ENCODE measurements around the gene APPBP2.
"Not testable (repeated sequence)": the region's sequence is repeated elsewhere in the genome, so short reads cannot be mapped to it uniquely, and the experiment has no call there.

The APPBP2 gene

GRCh38 chr17:60501589-60501988, 24.5 kb downstream of the APPBP2 start:
- no peak for DNase-seq (ENCODE audit: low read depth in 2 of 2)
- no peak for TF ChIP-seq CTCF (IDR thresholded peaks at IDR 0.05; ENCODE audit: low read depth, low read length)
- H3K4me3 ChIP-seq (replicated peaks in 1 of 2; ENCODE audit: low read depth in 2 of 2, low read length in 2 of 2): no peak overlapping the region

- H3K4me3 ChIP-seq (replicated peaks in 1 of 2; ENCODE audit: low read depth in 2 of 2, low read length in 2 of 2): no peak overlapping the region
- no peak for TF ChIP-seq CTCF (IDR thresholded peaks at IDR 0.05; ENCODE audit: low read depth, low read length)
- DNase-seq (ENCODE audit: low read depth in 2 of 2): no peak
Observed at GRCh38 chr17:60496041-60496440, 30.0 kb downstream of the APPBP2 start.

GRCh38 chr17:60495260-60495659, 30.8 kb downstream of the APPBP2 start:
- no peak for TF ChIP-seq CTCF (IDR thresholded peaks at IDR 0.05; ENCODE audit: low read depth, low read length)
- no peak for DNase-seq (ENCODE audit: low read depth in 2 of 2)
- H3K4me3 ChIP-seq (replicated peaks in 1 of 2; ENCODE audit: low read depth in 2 of 2, low read length in 2 of 2): no peak overlapping the region

- DNase-seq (ENCODE audit: low read depth in 2 of 2): peak in 1 of 2 donors; percentile 56
- no peak for TF ChIP-seq CTCF (IDR thresholded peaks at IDR 0.05; ENCODE audit: low read depth, low read length)
- no peak overlapping the region for H3K4me3 ChIP-seq (replicated peaks in 1 of 2; ENCODE audit: low read depth in 2 of 2, low read length in 2 of 2)
Observed at GRCh38 chr17:60493847-60494321, 32.2 kb downstream of the APPBP2 start.

GRCh38 chr17:60491771-60492170, 34.3 kb downstream of the APPBP2 start:
- H3K4me3 ChIP-seq (replicated peaks in 1 of 2; ENCODE audit: low read depth in 2 of 2, low read length in 2 of 2): no peak overlapping the region
- no peak for TF ChIP-seq CTCF (IDR thresholded peaks at IDR 0.05; ENCODE audit: low read depth, low read length)
- DNase-seq (ENCODE audit: low read depth in 2 of 2): no peak

- DNase-seq (ENCODE audit: low read depth in 2 of 2); H3K4me3 ChIP-seq (replicated peaks in 1 of 2; ENCODE audit: low read depth in 2 of 2, low read length in 2 of 2): not testable (repeated sequence)
Observed at GRCh38 chr17:60490594-60490993, 35.4 kb downstream of the APPBP2 start.

- TF ChIP-seq CTCF (IDR thresholded peaks at IDR 0.05; ENCODE audit: low read depth, low read length): no peak
- no peak for DNase-seq (ENCODE audit: low read depth in 2 of 2)
- H3K4me3 ChIP-seq (replicated peaks in 1 of 2; ENCODE audit: low read depth in 2 of 2, low read length in 2 of 2): no peak overlapping the region
Observed at GRCh38 chr17:60481604-60482003, 44.4 kb downstream of the APPBP2 start.
